HG02571 (cell line): ENCODE data around the gene E2F2.

Source experiments
- ATAC-seq: cut with Tn5 transposase; IDR thresholded peaks from one replicate; pipeline ENCODE4 v1.9.1; 2021; ENCODE audit warnings: mild to moderate bottlenecking, moderate library complexity; ENCODE audit not compliant: unreplicated experiment

E2F2 gene

DNA sequence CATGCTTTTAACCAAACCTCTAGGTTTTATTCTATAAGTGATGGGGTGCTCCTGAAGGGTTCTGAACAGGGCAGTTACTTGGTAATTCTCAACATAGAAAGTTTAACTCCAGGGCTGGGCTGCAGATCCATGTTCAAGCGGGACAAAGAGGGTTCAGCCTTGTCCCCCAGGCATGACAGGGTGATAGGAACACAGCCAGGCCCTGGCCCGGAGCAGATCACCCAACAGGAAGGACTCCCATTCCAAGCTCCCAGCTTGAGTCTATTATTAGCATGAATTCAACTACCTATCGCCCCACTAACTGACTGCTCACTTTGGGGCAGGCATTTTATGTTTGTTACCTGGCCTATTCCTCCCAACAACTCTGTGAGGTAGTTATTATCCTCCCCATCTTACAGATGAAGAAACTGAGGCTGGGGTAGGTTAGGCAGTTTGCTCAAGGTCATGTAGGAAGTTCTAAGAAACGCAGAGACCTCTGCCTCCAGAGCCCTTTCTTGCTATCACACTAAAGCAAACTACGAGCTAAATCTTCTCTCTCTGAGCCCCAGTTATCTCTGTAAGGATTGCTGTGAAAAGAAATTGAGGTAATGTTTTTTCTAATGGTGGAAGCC, 61.6 kb downstream of the E2F2 start:
- no peak for ATAC-seq

DNA sequence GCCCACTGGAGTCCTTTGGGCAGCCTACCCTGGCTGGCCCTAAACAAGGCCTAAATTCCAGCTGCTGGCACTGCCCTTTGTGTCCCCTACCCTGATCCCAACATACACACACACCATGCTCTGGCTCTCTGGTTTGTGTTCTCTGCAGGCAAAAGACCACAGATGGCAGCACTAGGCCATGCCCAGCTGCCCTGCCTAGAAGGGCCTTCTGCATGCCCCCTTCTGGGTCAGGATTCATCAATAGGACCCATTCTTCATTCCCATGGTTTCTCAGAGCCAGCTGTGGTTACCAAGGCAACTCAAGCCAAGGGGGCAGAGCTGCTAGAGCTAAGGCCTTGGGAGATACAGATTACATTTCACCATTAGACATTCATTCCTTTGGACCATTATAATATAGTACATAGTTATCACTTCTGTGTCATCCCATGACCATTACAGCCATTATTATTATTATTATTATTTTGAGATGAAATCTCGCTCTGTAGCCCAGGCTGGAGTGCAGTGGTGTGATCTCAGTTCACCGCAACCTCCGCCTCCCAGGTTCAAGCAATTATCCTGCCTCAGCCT, 64.5 kb downstream of the E2F2 start:
- ATAC-seq, result no peak

DNA sequence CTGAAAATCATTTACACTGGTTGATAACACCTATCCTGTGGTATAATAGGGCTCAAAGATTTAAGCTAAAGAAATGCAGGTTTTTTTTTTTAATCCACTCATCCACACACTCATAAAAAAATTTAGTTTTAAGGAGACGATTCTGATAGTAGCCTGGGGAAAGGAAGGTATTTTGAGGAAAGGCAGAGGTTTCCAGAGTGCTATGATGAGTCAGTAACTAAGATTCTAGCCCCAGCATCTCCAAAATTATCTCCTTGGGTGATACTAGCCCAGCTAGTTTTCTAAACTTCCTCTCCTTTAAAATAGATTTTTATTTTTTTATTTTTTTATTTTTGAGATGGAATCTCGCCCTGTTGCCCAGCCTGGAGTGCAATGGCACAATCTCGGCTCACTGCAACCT, 67.7 kb downstream of the E2F2 start:
- ATAC-seq, result no peak

DNA sequence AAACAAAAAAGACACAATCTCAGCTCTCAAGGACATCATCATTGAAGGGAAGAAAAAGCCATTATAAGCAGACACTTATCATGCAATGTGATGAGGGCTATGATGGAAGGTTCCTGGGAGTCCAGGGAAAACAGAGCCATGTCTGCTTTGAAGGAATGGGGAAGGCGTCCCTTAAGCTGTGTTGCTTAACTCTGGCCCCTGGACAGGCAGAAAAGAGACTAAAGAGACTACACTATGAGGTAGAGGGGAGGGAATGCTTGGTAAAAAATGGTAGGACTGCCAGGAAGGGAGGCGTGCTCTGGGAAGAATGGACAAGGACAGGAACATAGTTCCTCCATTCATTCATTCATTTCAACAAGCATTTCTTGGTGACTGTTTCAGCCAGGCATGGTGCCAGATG, 68.3 kb downstream of the E2F2 start:
- no peak for ATAC-seq

- no peak for ATAC-seq
Observed at GRCh38 chr1:23461050-23461449, 70.0 kb downstream of the E2F2 start.

- no peak for ATAC-seq
Observed at GRCh38 chr1:23460519-23460918, 70.5 kb downstream of the E2F2 start.

DNA sequence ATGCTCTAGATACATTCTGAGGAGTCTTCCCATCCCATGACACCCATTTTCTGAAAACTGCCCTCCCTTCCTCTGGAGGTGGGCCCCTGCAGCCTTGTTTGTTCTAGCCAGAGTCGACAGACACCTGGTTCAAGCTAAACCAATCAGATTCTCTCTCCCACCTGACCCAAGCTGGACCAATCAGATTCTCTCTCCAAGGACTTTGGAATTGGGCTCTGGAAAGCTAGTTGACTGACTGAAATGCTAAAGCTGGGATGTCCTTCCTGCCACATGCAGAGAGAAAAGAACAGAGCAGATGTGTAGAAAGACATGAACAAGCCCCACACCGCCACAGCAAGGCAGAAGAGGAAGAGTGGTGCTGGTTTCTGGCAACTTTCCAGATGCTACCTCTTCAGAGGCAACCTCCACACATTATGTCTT, 71.7 kb downstream of the E2F2 start:
- no peak for ATAC-seq
